NCI-H748 (cell line): ENCODE data around the gene BLOC1S6.

ENCODE experiments used
- DNase-seq: peaks from one replicate; lab custom pipeline; 2025; ENCODE audit not compliant: unreplicated experiment; lab: John Stamatoyannopoulos, UW

The BLOC1S6 gene

DNA sequence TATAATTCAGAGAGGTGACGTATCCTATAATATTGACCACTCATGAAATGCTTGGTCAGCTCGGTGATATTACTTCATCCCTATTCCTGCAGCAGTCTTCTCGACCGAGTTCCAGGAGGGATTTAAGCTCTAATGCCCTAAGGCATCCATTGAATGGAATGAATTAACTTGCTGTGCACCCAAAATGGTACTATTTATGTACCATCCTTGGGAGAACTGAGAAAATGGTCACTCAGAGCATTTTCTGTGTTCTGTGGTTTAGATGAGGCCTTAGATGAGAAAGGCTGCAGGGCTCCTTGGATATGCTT lies 638 bp downstream of the BLOC1S6 start:
- no peak for DNase-seq

DNA sequence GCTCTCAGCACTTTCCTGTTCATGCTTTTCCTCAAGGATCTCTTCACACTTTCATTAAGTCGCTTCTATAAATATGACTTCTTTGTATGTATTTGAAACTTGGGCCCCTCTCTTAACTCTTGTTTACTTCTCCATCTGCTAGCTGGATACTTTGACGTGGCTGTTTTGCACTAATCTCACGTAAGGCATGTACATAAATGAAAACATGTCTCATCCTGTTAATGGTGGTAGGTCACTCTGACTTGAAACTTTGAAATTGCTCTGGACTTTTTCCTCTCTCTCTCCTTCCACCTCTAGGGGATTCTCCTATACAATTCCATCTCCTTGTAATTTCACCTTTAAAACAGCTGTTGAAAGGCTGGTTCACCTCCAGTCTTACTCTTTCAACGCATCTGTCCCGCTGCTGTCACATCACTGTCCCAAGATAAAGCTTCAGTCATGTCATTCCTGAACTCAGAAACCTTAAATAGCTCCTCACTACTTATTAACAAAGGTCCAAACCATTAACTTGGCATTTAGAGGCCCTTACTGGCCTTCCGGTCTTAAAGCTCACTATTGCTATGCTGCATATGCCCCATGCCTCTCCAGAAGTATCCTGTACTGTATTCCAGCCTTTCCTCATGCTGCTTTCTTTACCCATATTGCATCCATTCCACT lies 1.2 kb downstream of the BLOC1S6 start:
- DNase-seq, result no peak

DNA sequence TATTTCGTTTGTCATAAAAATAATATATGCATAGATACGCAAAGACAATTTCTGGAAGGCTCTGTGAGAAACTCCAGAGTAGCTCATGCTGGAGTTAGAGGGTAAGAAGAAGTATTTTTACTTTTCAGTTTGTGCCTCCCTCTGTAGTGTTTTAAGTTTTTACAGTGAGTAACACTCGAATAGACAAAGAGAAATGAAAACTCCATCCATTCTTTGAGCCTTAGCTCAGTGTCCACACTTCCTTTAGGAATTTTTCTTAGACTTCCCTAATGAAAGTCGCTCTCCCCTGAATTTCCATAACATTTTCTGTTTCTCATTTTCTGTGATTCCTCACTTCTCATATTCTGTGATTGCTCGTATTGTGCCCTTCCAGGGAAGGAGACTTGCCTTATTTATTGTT lies 2.1 kb downstream of the BLOC1S6 start:
- no peak for DNase-seq

DNA sequence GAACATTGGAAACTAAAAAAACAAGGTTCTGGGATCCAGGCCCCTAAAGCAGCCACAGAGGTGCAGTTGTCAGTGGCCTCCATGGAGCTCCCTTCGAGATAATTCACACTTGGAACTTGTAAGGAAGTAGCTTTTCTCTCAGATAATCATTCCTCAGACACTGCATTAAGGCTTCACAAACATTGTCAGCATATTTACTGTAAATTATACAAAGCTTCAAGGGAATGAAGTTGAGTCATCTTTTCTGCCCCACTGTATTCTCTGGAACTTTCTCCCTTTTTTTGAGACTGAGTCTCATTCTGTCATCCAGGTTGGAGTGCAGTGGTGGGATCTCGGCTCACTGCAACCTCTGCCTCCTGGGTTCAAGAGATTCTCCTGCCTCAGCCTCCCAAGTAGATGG lies 7.1 kb downstream of the BLOC1S6 start:
- no peak for DNase-seq

DNA sequence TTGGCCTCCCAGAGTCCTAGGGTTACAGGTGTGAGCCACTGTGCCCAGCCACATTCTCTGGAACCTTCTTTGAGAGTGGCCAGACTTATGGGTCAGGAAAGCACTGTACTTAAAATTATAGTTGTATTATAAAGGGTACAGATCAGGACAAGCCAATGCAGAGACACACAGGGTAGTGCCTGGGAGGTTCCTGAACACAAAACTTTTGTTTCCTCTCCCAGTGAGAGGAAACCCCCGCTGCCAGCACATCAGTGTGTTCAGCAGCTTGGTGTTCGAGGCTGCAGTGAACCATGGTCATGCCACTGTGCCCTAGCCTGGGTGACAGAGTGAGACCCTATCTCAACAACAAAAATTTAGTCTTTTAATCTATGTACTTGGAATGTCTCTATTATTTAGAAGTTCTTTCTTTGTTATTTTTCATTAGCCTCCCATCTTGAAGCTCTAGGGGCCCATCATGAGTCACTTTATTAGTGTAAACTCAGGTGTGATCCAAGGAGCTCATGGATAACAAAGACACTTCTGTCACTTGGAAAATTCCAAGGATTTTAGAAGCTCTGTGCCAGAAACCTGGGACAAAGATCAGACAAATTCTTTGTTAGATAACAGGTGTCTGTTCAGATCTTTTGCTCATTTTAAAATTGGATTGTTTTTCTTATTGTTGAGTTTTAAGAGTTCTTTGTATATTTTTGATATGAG lies 7.8 kb downstream of the BLOC1S6 start:
- DNase-seq, result no peak

DNA sequence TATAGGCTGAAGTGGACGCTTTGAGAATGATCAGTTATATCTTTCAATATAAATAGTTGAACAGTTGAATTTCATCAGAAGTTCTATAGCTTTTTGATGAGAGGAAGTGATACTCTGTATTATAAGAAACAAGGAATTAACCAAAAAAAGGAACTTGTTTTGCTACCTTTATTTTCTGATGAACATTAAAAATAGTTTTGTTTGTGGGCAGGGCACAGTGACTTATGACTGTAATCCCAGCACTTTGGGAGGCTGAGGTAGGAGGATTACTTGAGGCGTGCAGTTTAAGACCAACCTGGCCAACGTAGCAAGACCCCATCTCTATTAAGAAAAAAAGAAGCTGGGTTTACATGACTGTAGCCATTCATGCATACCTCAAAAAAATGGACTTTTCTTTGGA lies 16.7 kb downstream of the BLOC1S6 start:
- DNase-seq, result no peak

DNA sequence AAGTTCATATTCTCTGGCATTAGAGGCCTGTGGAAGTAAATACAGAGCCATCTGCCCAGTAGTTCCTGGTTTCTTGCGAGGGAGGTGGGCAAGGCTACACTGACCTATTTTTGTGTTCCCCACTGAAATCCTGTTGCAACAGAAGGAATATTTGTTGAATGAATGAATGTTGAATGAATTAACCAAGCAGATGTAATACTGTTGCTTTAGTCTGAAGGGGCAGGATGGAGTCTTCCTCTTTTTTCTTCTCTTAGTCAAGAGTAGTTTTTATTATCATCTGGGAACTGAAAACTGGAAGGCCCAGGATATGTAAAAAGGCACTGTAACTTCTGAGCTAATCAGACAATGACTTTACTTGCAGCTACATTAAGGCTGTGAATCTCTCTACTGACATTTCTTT lies 17.1 kb downstream of the BLOC1S6 start:
- no peak for DNase-seq

DNA sequence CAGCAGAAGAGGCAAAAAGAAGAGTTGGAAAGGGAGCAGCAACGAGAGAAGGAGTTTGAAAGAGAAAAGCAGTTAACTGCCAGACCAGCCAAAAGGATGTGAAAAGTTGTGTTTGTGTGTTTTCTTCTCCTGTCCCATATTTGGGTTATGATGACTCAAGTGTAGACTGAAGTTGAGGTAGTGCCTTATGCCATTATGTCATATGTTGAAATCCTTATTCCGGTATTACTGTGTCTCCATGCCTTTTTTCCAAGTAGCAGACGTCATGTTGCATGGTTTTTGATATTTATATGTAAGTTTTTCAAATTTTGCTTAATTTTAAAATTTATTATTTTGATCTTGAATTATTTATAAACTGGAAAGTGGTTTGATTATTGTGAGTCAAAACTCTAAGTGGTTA lies 19.2 kb downstream of the BLOC1S6 start:
- no peak for DNase-seq

DNA sequence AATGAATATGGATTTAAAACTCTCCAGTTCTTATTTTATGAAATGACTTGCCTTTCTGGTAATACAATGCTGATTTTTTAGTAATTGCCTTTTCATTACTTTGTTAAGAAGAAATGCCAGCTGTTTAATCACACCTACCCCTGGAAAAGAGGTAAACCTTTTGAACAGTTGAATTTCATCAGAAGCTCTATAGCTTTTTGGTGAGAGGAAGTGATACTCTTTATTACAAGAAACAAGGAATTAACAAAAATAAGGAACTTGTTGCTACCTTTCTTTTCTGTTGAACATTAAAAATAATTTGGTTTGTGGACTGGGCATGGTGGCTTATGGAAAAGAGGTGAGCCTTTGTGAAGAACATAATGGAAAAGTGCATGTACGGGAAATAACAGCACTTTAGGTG lies 19.7 kb downstream of the BLOC1S6 start:
- no peak for DNase-seq

DNA sequence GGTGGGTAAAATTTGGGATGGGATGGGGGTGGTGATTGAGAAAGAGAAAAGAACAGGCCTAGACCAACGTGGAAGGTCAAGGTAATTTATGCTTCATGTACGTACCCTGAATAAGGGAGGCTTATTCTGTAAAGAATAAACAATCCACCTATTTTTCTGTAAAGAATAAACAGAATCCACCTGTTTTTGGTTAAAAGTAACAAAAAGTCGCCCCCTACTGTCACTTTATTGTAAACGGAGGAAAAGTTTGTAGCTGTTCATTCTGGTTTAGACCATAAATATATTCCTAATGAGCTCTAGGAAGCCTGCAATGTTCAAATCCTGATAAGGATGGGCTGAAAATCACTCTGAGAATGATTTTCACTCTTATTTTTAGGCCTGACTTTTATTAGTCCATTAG lies 24.1 kb downstream of the BLOC1S6 start:
- peak; percentile 21 for DNase-seq

DNA sequence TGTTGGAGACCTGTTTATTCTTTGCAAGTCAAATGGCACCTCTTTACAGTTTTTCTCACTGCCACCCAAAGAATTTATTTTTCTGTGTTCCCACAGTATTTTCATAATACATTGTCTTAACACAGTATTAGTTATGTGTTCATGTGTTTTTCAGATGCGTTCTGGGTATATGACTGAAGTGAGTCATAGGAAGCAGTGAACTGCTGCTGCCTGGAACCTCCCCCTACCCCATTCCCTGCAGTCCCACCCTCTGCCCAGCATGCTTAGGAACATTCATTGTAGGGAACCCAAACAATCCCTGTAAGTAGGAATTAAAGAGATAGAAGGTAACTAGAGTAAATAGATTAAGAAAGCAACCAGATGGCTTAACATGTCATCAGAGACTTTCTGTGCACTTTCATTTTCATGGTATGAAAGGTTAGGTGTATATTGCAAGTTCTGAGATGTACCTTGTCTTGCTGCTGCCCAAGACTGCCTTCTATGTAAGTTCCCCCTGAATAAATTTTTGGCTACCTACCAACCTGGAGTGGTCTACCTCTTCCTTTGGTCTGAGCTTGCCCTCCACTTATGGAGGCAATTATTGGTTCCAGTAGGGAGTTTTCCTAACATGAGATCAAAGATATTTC lies 25.7 kb downstream of the BLOC1S6 start:
- no peak for DNase-seq

DNA sequence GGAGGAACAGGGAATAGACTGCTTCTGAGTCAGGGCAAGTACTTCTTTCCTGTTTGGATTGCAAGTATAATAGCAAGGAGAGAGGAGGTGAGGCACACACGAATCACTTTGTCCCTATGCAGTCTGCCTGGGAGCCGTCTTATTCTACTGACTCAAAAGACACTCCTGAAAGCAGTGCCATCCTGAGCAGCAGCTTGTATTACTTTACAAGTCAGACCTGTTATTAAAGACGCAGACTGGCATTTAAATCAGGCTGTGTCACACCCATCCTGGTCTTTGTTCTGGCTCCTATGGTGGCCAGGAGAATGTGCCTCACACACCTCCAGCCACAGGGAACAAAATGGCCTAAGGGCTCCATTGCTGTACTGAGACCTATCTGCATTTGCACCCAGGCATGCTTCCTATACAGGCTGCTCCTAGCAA lies 29.7 kb downstream of the BLOC1S6 start:
- peak; percentile 24 for DNase-seq

DNA sequence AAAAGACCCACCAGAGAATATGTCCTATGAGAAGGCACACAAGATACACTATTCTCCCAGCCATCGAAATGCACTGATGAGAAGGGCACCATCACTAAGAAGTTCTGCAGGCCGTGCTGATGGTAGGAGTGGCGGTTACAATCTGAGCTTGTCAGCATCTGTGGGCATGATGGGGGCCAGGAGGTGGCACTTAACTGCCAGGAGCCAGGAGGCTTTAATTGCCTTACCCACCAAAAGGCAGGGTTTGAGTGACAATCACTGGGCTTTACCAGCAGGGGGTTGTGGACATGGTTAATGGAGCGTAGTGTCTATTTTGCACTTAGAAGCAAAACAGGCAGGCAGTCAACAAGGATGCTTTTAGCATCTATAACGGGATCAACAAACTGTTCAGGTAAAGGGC lies 31.6 kb downstream of the BLOC1S6 start:
- DNase-seq, result peak; percentile 89

DNA sequence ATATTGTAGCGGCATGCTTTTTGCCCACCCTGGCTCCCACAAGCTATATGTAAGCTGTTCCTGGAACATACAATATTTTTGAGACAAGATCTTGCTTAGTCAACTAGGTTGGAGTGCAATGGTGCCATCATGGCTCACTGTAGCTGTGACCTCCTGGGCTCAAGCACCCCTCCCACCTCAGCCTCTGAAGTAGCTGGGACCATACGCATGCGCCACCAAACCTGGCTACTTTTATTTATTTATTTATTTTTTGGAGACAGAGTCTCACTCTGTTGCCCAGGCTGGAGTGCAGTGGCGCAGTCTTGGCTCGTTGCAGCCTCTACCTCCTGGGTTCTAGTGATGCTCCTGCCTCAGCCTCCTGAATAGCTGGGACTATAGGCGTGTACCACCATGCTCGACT lies 41.0 kb downstream of the BLOC1S6 start:
- DNase-seq, result no peak

DNA sequence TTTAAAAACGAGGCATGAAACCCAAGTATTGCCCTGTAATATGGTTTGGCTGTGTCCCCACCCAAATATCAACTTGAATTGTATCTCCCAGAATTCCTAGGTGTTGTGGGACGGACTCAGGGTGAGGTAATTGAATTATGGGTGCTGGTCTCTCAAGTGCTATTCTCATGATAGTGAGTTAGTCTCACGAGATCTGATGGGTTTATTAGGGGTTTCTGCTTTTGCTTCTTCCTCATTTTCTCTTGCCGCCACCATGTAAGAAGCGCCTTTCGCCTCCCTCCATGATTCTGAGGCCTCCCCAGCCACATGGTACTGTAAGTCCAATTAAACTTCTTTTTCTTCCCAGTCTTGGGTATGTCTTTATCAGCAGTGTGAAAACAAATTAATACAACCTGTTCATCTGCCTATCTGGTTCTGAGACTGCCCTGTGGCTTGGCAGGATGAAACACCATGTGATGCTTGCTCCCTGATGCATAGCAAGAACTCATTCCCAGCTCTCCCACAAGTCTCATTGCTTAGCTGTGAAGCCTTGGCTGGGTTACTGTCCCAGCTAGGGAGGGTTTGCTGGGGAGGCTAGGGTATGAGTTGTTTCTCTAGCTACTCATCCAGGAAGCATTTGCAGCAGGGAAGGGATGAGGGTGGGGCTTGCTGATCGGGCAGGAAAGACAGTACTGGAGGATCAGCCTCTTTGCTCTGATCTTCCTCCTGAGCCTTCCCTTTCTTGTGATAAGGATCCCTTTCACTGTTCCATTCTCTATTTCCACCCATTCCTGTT lies 43.9 kb downstream of the BLOC1S6 start:
- DNase-seq, result no peak

DNA sequence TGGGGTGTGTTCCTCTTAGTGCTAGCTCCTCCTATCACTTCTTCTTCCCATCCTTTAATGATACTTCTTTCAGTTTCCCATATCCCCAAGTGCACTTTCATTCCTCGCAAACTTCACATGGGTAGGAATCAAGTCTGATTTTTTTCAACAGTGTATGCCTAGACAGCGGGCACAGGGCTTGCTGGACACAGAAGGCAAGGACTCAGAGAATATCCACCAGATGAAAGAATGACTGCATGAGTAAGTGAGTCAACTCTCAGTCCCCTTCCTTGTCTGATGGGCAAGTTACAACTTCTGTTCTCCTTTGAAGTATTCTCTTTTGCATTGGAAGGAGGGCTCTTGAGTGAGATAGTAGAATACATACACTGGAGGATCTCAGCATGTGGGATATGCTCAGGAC lies 44.6 kb downstream of the BLOC1S6 start:
- DNase-seq, result no peak

DNA sequence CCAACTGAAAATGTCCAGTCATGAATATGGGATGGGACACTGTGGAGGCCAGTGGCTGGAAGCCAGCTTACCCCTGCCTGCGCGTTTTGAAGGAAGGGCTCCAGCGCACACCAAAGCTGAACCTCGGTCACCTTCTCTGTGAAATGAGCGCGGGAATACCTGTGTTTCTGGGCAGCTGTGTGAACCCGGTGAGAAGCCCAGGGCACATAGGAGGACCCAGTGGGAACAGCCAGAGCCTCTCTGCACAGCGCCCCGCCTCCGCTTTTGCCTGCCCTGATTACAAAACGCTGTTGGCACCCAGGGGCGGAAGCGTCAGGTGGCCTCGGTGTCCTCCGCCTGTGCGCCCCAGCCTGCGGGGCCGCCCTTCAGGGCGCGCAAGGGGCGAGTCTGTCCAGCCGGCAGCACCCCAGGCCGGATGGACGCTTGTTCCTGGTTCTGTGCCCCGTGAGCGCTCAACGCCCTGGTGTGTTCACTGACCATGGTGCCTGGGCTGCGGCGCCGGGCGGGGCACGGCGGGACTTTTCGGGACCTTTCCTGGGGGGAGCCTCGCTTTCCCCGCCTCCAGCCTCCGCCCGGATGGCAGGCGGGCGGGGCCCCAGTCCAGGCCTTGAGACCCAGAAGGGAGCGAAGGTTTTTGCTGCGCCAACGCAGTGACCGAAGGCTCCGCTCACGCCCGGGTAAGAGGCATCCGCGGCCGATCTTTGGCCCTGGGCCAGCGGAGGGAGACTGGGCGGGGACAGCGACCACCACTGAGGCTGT lies 47.4 kb downstream of the BLOC1S6 start, which contains the start of gene SQOR:
Gene SQOR, plus strand, starts transcription at position 598 of the 759 bp plus-strand sequence. CDS start 23,895 bp downstream, outside the sequence.
- DNase-seq, result peak; percentile 62

DNA sequence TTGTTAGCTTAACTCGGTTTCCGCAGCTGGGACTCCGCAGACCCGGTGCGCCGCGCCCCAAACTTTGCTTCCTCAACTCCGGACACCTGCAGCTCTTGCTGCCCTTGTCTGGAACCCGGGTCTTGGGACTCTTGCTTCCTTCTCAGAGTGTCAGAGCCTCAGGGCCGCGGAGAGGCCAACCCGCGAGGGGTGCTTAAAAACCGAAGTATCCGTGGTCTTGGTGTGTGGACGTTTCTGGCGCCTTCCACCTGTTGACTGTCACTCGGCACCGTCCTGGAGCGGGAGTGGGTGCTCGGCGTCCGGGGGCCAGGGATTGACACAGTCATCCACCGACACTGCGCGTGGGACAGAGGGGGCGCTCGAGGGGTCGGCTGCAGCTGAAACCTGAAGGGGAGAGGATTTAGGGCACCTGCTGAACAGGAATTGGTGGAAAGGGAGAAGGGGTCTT lies 48.0 kb downstream of the BLOC1S6 start:
- peak; percentile 42 for DNase-seq

DNA sequence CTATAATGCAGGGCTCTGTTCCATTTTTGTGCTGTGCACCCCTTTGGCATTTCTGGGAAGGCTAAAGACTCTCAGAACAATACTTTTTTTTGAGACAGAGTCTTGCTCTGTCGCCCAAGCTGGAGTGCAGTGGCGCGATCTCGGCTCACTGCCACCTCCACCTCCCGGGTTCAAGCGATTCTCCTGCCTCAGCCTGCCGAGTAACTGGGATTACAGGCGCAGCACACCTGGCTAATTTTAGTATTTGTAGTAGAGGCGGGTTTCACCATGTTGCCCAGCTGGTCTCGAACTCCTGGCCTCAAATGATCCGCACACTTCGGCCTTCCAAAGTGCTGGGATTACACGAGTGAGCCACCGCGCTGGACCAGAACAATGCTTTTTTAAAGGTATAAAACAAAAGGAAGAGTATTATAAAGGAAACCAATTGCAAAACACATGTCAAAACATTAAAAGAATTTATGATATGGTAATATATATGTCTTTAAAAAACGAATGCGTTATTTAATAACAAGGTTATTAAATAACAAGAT lies 48.6 kb downstream of the BLOC1S6 start:
- DNase-seq, result no peak

DNA sequence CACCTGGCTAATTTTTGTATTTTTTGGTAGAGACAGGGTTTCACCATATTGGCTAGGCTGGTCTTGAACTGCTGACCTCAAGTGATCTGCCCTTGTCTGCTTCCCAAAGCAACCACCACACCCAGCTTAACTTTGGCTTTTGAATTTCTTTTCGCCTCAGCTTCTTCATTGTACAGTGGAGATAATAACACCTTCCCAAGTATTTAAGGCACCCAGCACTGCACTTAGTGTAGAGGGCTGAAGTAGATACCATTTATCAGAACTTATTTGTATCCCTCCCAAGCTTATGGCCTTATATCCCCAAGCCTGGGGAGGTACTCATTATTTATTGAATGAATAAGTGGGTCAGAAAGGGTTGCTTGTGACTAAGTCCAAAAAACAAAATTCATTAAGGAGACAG lies 50.0 kb downstream of the BLOC1S6 start:
- no peak for DNase-seq

DNA sequence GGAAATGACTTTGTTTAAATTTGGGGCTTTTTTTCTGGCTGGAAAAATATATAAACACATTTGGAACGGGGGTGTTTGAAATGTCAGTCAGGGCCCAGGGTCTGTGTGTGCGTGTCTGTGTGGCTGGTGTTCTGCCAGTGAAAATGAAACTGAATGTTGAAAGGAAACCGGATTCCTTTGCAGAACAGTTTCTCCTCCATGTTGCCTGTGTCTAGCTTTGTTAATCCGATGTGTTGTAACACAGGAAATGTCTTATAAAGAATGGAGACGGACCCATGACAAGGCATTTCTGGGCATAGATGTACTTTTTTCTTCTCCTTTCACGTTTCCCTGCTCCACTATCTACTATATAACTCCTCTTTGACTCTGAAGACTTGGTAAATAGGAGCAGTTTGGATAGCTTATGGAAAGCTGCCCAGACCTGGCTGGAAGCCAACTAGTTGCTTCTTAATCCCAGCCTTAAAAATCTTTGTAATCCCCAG lies 50.4 kb downstream of the BLOC1S6 start:
- no peak for DNase-seq
